ENCODE data around the gene CKB. TPM values are rescaled to one million over a fixed set of nuclear protein-coding genes. Genes with fewer than 3 reads are reported as not detected.

CKB gene
- total RNA-seq: 1 to 10 TPM; 4.1 to 7.6 (median 6.7) TPM

DNA sequence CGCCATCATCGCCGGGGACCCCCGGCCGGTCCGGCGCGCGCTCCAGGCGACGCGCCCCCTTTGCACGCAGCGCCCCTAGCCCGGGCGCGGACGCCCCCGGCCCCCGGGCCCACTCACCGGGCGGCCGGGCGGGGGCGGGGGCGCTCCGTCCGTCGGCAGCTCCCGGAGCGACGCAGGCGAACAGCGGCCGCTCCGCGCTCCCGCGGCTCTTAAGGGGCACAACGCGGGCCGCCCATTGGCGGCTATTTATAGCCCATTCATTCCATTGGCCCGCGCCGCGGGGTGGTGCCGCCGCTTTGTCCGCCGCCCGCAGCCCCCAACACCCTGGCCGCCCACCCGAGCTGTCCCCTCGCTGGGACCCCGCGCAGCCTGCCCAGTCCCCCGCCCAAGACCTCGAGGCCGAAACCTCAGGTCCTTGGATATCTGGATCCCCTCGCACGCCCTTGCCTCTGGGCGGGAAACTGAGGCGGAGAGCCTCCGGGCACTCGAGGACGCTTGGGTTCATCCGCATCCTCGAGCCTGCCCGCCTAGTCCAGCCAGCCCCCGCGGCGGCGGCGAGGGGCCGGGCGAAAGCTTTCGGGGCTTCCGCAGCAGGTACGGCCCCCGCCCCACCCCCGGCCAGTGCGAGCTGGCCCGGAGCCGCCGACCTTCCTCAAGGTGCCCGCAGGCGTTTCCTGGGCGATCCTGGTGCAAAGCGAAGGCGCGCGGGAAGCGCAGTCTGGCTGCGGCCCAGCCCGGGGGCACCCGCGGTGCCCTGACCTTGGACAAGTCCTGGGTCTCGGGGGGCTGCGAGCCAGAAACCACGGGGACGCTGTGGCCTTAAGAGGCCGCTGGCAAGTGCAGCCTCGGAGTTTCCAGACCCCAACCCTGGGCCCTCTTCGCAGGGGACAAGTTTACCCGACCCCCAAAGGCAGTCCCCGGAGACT lies at the start of gene CKB:
Gene CKB, minus strand, starts transcription at position 182 of the 926 bp plus-strand sequence. CDS start 337 bp downstream, outside the sequence.
- no peak for DNase-seq
- Mint-ChIP-seq H3K4me1 (ENCODE audit: low read depth) (peaks cover 12% of the 10 kb centered on the region), H3K27me3 (ENCODE audit: low read depth) (peaks cover 8% of the 10 kb centered on the region), H3K4me3 (peak within 1 kb of the TSS; percentile 45), H3K36me3 (ENCODE audit: insufficient read depth) (no peaks in the 10 kb centered on the region), H3K9me3 (no peaks in the 10 kb centered on the region)
- peak in 1 of 2 donors; percentile 31 for ATAC-seq

- no peak for ATAC-seq
- no peak for DNase-seq
- Mint-ChIP-seq H3K4me3 (no peak overlapping the region), H3K27me3 (ENCODE audit: low read depth) (no peaks in the 10 kb centered on the region), H3K36me3 (ENCODE audit: insufficient read depth) (peaks cover 7% of the 10 kb centered on the region), H3K4me1 (ENCODE audit: low read depth) (peaks cover 12% of the 10 kb centered on the region), H3K9me3 (no peaks in the 10 kb centered on the region)
Measured at GRCh38 chr14:103569408-103569807, 46.8 kb upstream of the CKB start.

- no peak for DNase-seq
- no peaks in the 10 kb centered on the region for H3K9me3 Mint-ChIP-seq
- ATAC-seq: no peak
- H3K27me3 Mint-ChIP-seq (ENCODE audit: low read depth): no peaks in the 10 kb centered on the region
- H3K4me1 Mint-ChIP-seq (ENCODE audit: low read depth): peaks cover 16% of the 10 kb centered on the region
- H3K36me3 Mint-ChIP-seq (ENCODE audit: insufficient read depth): peaks cover 3% of the 10 kb centered on the region
- no peak overlapping the region for H3K4me3 Mint-ChIP-seq
Measured at GRCh38 chr14:103568952-103569351, 46.3 kb upstream of the CKB start.

DNA sequence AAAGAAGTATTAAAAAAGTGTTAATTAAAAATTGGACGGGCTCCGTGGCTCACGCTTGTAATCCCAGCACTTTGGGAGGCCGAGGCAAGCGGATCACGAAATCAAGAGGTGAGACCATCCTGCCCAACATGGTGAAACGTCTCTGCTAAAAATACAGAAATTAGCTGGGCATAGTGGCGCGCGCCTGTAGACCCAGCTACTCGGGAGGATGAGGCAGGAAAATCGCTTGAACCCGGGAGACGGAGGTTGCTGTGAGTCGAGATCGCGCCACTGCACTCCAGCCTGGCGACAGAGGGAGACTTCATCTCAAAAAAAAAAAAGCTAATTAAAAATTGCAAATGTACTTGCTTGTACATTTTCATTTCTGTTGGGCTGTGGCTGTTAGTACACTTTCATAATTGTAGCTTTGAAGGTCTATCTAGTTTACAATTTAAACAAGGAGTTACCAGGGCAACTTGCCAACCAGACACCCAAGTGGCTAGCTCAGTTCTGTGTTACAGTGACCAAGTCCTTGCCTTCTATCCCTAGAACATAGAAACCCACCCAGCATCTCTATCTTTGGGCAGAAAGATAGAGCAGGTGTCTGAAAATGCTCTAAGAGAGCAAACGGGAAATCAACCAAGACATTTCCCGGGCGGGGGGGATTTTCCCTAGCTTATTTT lies 41.3 kb upstream of the CKB start:
- no peaks in the 10 kb centered on the region for H3K9me3 Mint-ChIP-seq
- peaks cover 48% of the 10 kb centered on the region for H3K4me1 Mint-ChIP-seq (ENCODE audit: low read depth)
- H3K4me3 Mint-ChIP-seq: peak overlapping the region; percentile 95

DNA sequence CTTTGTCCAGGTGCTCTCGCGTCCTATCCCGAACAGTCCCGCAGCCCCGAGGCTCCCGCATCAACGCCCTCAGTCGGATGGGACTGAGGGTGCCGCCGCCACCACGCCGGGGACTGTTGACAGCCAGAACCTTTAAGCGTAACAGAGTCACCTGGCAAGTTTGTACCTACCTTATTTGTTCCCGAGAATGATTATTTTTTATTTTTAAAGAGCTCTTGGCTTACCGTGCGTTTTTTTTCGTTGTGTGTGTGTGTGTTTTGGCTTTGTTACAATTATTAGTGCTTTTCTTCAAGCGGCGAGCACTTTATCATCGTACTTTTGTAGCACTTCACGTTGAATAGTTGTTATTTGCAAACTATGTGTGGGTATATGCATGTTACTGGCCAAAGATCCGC lies 40.6 kb upstream of the CKB start:
- no peaks in the 10 kb centered on the region for H3K9me3 Mint-ChIP-seq
- ATAC-seq: no peak
- peaks cover 20% of the 10 kb centered on the region for H3K36me3 Mint-ChIP-seq (ENCODE audit: insufficient read depth)
- no peaks in the 10 kb centered on the region for H3K27me3 Mint-ChIP-seq (ENCODE audit: low read depth)
- H3K4me1 Mint-ChIP-seq (ENCODE audit: low read depth): peaks cover 56% of the 10 kb centered on the region
- peak overlapping the region; percentile 95 for H3K4me3 Mint-ChIP-seq
- DNase-seq: no peak

More for the DNA sequence above, 41.3 kb upstream of the CKB start:
- H3K27me3 Mint-ChIP-seq (ENCODE audit: low read depth): no peaks in the 10 kb centered on the region
- peaks cover 16% of the 10 kb centered on the region for H3K36me3 Mint-ChIP-seq (ENCODE audit: insufficient read depth)
- DNase-seq (no peak), ATAC-seq (no peak)

GRCh38 chr14:103562429-103563225 lies 40.0 kb upstream of the CKB start, which contains the start of the genes BAG5 and COA8:
Gene BAG5, minus strand, starts transcription at chr14:103562657. Its CDS starts 1,493 bp downstream, at chr14:103561164.
Gene COA8, plus strand, starts transcription at chr14:103562960. Its CDS starts 42 bp downstream, at chr14:103563002.
- H3K9me3 Mint-ChIP-seq: no peaks in the 10 kb centered on the region
- H3K4me3 Mint-ChIP-seq: peak within 1 kb of the TSS; percentile 95
- peaks cover 20% of the 10 kb centered on the region for H3K36me3 Mint-ChIP-seq (ENCODE audit: insufficient read depth)
- peaks cover 59% of the 10 kb centered on the region for H3K4me1 Mint-ChIP-seq (ENCODE audit: low read depth)
- DNase-seq (peak; percentile 78), ATAC-seq (peak; percentile 84 to 85)
- H3K27me3 Mint-ChIP-seq (ENCODE audit: low read depth): no peaks in the 10 kb centered on the region

DNA sequence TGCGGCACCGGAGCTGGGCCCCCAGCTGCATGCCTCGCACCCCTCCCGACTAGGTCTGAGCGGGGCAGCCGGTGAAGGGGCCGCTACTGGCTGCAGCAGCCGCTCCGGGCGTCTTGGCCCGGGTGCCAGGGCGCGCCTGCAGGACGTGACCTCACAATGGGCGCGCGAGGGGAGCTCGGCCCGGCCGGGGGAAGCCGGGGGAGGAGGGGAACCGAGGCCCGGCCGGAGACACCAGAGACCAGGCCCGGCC lies 39.5 kb upstream of the CKB start:
- peaks cover 20% of the 10 kb centered on the region for H3K36me3 Mint-ChIP-seq (ENCODE audit: insufficient read depth)
- H3K27me3 Mint-ChIP-seq (ENCODE audit: low read depth): no peaks in the 10 kb centered on the region
- H3K4me3 Mint-ChIP-seq: peak overlapping the region; percentile 95
- no peaks in the 10 kb centered on the region for H3K9me3 Mint-ChIP-seq
- ATAC-seq (peak in 1 of 2 donors; percentile 66), DNase-seq (no peak)
- peaks cover 64% of the 10 kb centered on the region for H3K4me1 Mint-ChIP-seq (ENCODE audit: low read depth)

DNA sequence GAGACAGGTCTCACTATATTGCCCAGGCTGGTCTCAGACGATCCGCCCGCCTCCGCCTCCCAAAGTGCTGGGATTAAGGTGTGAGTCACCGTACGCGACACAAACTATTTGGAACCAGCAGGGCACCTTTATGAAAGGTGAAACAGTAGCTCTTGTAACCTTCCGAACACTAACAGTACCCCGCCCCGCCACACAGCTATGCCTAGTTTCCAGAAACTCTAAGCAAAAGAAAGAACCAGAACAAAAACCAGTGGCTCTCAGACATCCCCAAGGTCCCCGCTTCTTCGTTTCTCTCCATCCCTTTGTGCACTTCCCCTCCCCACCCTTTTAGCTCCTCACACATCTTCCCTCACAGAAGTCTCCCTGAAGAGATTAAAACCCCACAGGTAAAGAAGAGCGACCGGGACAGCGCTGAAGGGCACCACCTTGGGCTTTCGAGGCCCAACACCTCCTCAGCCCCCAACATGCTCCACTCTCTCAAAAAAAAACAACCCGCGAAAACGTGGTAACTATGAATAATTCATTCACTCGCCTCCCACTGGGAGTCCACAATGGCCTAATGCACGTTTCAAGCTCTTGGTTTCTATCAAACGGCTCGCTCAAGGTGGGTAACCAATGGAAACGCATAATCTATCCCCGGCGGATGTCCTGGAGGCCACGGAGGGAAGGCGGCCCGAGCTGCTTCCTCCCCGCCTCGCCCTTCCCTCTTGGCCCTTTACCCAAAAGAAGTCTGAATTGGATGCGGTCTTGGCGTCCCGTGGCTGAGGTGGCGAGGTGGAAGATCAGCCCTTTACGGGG lies 39.0 kb upstream of the CKB start:
- ATAC-seq: peak; percentile 45 to 49
- peaks cover 20% of the 10 kb centered on the region for H3K36me3 Mint-ChIP-seq (ENCODE audit: insufficient read depth)
- H3K9me3 Mint-ChIP-seq: no peaks in the 10 kb centered on the region
- peak; percentile 31 for DNase-seq
- H3K4me3 Mint-ChIP-seq: peak overlapping the region; percentile 95
- H3K4me1 Mint-ChIP-seq (ENCODE audit: low read depth): peaks cover 65% of the 10 kb centered on the region
- H3K27me3 Mint-ChIP-seq (ENCODE audit: low read depth): no peaks in the 10 kb centered on the region

GRCh38 chr14:103560691-103561090 lies 38.1 kb upstream of the CKB start:
- peak overlapping the region; percentile 95 for H3K4me3 Mint-ChIP-seq
- DNase-seq (no peak), ATAC-seq (no peak)
- peaks cover 20% of the 10 kb centered on the region for H3K36me3 Mint-ChIP-seq (ENCODE audit: insufficient read depth)
- no peaks in the 10 kb centered on the region for H3K9me3 Mint-ChIP-seq
- H3K27me3 Mint-ChIP-seq (ENCODE audit: low read depth): no peaks in the 10 kb centered on the region
- H3K4me1 Mint-ChIP-seq (ENCODE audit: low read depth): peaks cover 61% of the 10 kb centered on the region

DNA sequence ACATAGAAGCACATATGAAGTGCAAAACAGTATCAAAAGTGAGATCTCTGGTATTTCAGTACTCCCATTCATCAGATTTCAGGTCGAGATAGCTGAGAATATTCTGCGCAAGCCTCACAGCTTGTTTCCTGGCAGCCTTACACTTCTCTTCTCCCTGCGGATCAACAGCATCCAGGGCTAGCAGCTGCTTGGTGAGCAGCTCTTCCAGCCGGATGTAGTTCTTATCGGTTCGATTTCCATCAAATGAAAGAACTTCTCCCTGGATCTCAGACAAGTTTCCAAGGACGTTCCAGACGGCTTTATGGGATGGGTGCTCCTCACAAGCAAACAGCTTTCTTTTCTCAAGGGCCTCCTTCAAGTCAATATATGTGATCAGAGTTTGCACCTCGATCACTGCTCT lies 37.1 kb upstream of the CKB start:
- no peaks in the 10 kb centered on the region for H3K9me3 Mint-ChIP-seq
- H3K4me1 Mint-ChIP-seq (ENCODE audit: low read depth): peaks cover 64% of the 10 kb centered on the region
- DNase-seq: no peak
- no peaks in the 10 kb centered on the region for H3K27me3 Mint-ChIP-seq (ENCODE audit: low read depth)
- peak overlapping the region; percentile 24 for H3K4me3 Mint-ChIP-seq
- ATAC-seq: no peak
- peaks cover 24% of the 10 kb centered on the region for H3K36me3 Mint-ChIP-seq (ENCODE audit: insufficient read depth)

DNA sequence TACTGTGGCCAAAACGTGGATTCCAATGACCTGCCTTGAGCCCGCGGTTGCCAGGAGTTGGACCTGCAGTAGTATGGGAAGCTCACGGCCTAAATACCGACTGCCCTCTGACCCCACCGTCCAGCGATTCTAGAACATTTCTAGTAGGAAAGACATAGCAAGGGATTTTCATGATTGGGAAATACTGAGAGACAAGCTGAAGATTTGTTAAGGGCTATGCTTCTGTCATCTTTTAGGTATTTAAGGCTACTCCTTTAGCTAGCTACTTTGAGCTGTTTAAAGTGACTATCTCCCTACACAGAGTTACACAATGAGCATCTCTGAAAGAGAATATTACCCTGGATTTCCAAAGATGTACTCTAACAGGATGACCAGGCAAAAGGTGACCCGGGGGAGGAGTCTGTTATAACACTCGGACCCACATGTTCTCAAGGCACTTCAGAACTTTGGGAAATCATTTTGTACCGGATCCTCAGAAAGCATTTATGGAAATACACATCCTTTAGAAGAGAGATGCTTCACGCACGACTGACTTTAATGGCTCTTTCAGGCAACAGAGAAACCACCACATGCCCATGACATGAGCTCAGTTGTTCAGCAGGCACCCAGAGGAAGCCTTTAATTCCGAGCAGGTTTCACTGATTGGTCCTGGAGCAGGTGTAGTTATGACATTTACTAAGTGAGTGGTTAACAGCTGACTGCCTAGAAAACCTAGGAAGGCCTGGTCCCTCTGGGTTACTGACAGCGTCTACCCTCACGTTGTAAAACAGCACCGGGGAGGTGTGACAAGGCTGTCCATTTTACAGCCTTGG lies 35.6 kb upstream of the CKB start:
- DNase-seq (no peak), ATAC-seq (no peak)
- H3K4me3 Mint-ChIP-seq: no peak overlapping the region
- H3K9me3 Mint-ChIP-seq: no peaks in the 10 kb centered on the region
- H3K4me1 Mint-ChIP-seq (ENCODE audit: low read depth): peaks cover 56% of the 10 kb centered on the region
- peaks cover 25% of the 10 kb centered on the region for H3K36me3 Mint-ChIP-seq (ENCODE audit: insufficient read depth)
- H3K27me3 Mint-ChIP-seq (ENCODE audit: low read depth): no peaks in the 10 kb centered on the region

DNA sequence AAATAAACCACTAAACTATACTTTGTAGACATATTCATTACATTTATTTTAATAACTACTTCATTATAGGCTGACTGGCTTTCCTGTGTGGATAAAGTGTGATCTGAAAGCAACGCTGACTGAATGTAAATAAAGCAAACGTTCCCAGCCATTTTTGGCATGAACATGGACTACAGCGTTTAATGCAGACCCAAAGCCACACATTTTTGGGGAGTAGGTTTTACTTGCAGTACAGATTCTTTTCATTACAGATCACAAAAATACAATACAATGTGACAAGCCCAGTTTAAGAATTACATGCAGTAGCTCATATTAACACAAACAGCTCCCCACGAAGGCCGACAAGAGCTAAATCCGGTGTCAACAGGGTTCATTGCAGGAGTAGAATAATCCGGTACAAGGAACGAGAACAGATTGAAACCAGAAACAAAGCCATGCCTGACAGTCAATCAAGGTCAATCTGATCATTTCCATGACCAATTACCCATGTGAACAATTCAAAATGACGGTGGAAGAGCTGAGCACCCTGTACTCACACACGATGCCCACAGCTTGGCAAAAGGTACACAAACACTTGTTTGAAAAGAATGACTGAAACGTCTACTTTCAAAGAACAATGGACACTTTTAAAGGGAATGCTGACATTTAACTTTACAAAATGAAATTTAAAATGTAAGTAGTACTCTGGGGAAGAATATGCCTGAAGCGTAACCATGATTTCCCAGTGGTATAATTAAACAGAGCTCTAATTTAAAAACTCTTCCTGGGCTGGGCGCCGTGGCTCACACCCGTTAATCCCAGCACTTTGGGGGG lies 34.5 kb upstream of the CKB start:
- Mint-ChIP-seq H3K4me3 (no peak overlapping the region), H3K9me3 (no peaks in the 10 kb centered on the region), H3K4me1 (ENCODE audit: low read depth) (peaks cover 56% of the 10 kb centered on the region), H3K27me3 (ENCODE audit: low read depth) (no peaks in the 10 kb centered on the region), H3K36me3 (ENCODE audit: insufficient read depth) (peaks cover 25% of the 10 kb centered on the region)
- DNase-seq (no peak), ATAC-seq (no peak)
